ENCODE results near the gene PIK3C2G. TPM values are rescaled to one million over a fixed set of nuclear protein-coding genes. Genes with fewer than 3 reads are reported as not detected.

The PIK3C2G gene
- total and polyA plus RNA-seq, 4 donors, result 0.11 to 4.8 (median 0.74) TPM; not detected in 1

DNA sequence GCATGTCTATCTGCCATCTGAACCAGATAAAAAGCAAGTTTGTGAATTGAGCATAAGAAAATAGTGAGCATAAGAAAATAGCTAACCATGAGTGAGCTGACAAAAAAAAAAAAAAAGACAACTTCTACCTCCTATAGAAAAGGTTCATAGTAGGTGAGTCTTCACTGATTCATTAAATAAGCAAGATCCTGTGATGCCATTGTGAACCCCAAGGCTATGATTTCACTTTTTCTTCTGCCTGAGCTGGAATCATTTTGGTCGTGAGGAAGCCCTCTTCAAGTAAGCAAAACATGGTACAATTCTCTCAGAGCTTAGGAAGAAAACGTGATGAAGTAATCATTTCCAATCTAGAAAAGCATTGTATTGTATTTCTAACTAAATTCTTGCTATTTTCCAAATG is 1.2 kb downstream of the PIK3C2G start:
- Histone ChIP-seq H3K27me3 (ENCODE audit: control insufficient read depth in 3 of 3, insufficient read depth in 3 of 3, low read length in 2 of 3) (no peaks in the 10 kb centered on the region), H3K9ac (ENCODE audit: insufficient read depth in 1 of 2, low read length in 2 of 2) (peak overlapping the region in 1 of 2 donors; percentile 31), H3K9me3 (ENCODE audit: control insufficient read depth in 4 of 4, insufficient read depth in 3 of 4, low read length in 3 of 4) (no peaks in the 10 kb centered on the region), H3K27ac (ENCODE audit: low read depth in 1 of 2, low read length in 1 of 2) (no peak overlapping the region), H3K4me3 (no peak overlapping the region), H3K36me3 (ENCODE audit: control insufficient read depth in 4 of 4, insufficient read depth in 4 of 4, low read length in 4 of 4) (no peaks in the 10 kb centered on the region), H3K4me1 (ENCODE audit: control insufficient read depth in 5 of 5, insufficient read depth in 5 of 5, low read length in 5 of 5) (no peaks in the 10 kb centered on the region)
- TF ChIP-seq, protein P1, sequence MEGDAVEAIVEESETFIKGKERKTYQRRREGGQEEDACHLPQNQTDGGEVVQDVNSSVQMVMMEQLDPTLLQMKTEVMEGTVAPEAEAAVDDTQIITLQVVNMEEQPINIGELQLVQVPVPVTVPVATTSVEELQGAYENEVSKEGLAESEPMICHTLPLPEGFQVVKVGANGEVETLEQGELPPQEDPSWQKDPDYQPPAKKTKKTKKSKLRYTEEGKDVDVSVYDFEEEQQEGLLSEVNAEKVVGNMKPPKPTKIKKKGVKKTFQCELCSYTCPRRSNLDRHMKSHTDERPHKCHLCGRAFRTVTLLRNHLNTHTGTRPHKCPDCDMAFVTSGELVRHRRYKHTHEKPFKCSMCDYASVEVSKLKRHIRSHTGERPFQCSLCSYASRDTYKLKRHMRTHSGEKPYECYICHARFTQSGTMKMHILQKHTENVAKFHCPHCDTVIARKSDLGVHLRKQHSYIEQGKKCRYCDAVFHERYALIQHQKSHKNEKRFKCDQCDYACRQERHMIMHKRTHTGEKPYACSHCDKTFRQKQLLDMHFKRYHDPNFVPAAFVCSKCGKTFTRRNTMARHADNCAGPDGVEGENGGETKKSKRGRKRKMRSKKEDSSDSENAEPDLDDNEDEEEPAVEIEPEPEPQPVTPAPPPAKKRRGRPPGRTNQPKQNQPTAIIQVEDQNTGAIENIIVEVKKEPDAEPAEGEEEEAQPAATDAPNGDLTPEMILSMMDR (IDR thresholded peaks at IDR 0.05; ENCODE audit: control extremely low read depth, extremely low read depth), result no peak
- DNase-seq (no peak), ATAC-seq (ENCODE audit: insufficient read depth, low FRiP score) (no peak)
- WGBS, 2 donors, result 75 to 84% methylated on average over 2 of the region's 2 CpGs

- Histone ChIP-seq H3K4me1 (ENCODE audit: control insufficient read depth in 5 of 5, insufficient read depth in 5 of 5, low read length in 5 of 5) (no peaks in the 10 kb centered on the region), H3K4me3 (no peak overlapping the region), H3K27me3 (ENCODE audit: control insufficient read depth in 3 of 3, insufficient read depth in 3 of 3, low read length in 2 of 3) (no peaks in the 10 kb centered on the region), H3K27ac (ENCODE audit: low read depth in 1 of 2, low read length in 1 of 2) (no peak overlapping the region), H3K9ac (ENCODE audit: insufficient read depth in 1 of 2, low read length in 2 of 2) (no peak overlapping the region), H3K36me3 (ENCODE audit: control insufficient read depth in 4 of 4, insufficient read depth in 4 of 4, low read length in 4 of 4) (no peaks in the 10 kb centered on the region), H3K9me3 (ENCODE audit: control insufficient read depth in 4 of 4, insufficient read depth in 3 of 4, low read length in 3 of 4) (no peaks in the 10 kb centered on the region)
- DNase-seq (no peak), ATAC-seq (ENCODE audit: insufficient read depth, low FRiP score) (no peak)
- TF ChIP-seq, protein P1 (IDR thresholded peaks at IDR 0.05; ENCODE audit: control extremely low read depth, extremely low read depth), result no peak
- 87 to 94% methylated on average over 1 of the region's 1 CpG for WGBS, 2 donors
Observed at GRCh38 chr12:18264581-18265075, 3.3 kb downstream of the PIK3C2G start.

DNA sequence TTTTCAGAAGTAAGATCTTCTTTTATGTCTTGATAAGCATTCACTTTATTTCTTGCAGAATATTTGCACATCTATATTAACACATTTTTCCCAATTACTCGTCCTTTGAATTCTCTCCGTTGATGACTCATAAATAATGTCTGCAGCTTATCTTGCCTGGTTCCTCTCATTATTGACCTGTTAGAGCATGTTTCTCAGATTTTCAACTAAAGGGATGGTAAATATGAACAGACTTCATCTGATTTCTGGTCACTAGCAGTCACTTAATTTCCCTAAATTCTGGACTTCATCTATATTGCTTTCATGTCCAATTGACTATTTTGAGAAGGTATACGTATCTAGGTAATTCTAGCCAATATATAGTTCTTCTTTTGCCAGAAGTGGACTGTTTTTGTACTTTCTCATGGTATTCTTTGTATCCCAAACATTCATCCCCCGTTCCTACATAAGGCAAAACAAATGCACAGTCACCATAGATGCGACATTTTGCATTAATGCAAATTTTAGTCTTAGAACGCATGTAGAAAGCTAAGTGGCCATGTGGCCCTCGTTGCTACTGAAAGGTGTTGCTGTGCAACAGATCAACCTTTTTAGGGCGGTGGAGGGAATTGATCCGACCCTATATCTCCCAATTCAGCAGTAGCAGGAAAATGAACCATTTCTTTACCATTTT is 6.2 kb downstream of the PIK3C2G start:
- ATAC-seq (ENCODE audit: insufficient read depth, low FRiP score), result no peak
- DNase-seq, result no peak
- no peaks in the 10 kb centered on the region for H3K27me3 ChIP-seq (ENCODE audit: control insufficient read depth in 3 of 3, insufficient read depth in 3 of 3, low read length in 2 of 3)
- H3K4me1 ChIP-seq (ENCODE audit: control insufficient read depth in 5 of 5, insufficient read depth in 5 of 5, low read length in 5 of 5), result no peaks in the 10 kb centered on the region
- 86 to 90% methylated on average over 9 of the region's 9 CpGs for WGBS, 2 donors
- H3K9me3 ChIP-seq (ENCODE audit: control insufficient read depth in 4 of 4, insufficient read depth in 3 of 4, low read length in 3 of 4), result no peaks in the 10 kb centered on the region
- TF ChIP-seq, protein P1 (IDR thresholded peaks at IDR 0.05; ENCODE audit: control extremely low read depth, extremely low read depth), result no peak
- no peak overlapping the region for H3K4me3 ChIP-seq
- no peak overlapping the region for H3K27ac ChIP-seq (ENCODE audit: low read depth in 1 of 2, low read length in 1 of 2)
- H3K9ac ChIP-seq (ENCODE audit: insufficient read depth in 1 of 2, low read length in 2 of 2), result no peak overlapping the region
- H3K36me3 ChIP-seq (ENCODE audit: control insufficient read depth in 4 of 4, insufficient read depth in 4 of 4, low read length in 4 of 4), result no peaks in the 10 kb centered on the region

Measured in lung (tissue), 12 donors.